ENCODE measurements around the gene COLEC12.

Gene COLEC12

DNA sequence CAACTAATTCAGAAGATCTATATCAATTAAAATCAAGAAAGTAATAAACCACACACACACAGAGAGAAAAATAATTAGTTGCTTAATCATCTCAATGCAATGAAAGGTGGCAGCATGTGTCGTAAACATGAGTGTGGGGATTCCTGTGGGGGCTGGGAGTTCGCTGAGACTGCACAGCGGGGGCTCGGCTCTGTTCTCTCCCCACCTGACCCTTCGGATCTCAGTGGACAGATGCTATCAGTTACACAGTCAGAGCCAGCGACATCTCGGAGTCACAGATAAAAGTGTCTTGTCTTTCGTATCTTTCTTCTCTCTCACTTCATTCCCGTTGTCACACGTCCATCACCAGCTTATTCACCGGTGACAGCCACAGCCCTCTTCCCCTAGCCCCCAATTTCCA lies 37.1 kb downstream of the COLEC12 start:
- no peak overlapping the region for H3K27ac ChIP-seq (ENCODE audit: low read depth, low read length)
- H3K9ac ChIP-seq (ENCODE audit: low read length) = no peak overlapping the region
- H3K4me3 ChIP-seq (ENCODE audit: low read length) = no peak overlapping the region
- H3K4me1 ChIP-seq (ENCODE audit: control insufficient read depth, insufficient read depth, low read length) = peaks cover 3% of the 10 kb centered on the region
- H3K27me3 ChIP-seq (ENCODE audit: control insufficient read depth, insufficient read depth, low read length) = no peaks in the 10 kb centered on the region
- H3K36me3 ChIP-seq (ENCODE audit: control insufficient read depth, insufficient read depth, low read length) = no peaks in the 10 kb centered on the region

DNA sequence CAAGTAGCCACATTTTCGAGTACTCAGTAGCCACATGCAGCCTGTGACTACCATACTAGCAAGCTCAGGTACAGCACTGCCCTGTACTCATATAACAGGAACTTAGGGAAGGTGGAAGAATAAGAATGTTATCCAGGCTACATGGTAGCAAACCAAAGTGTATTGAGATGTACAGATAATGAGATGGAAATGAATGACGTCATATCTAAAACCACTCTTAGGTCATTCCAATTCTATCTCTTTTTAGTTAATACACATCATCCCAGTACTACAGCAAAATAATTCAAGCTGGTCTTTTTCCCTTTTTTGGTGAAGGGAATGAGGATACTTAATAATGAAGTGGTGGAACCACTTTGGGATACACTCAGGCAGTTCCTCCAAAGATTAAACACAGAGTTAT lies 38.7 kb downstream of the COLEC12 start:
- peaks cover 17% of the 10 kb centered on the region for H3K4me1 ChIP-seq (ENCODE audit: control insufficient read depth, insufficient read depth, low read length)
- H3K27ac ChIP-seq (ENCODE audit: low read depth, low read length) = no peak overlapping the region
- no peaks in the 10 kb centered on the region for H3K27me3 ChIP-seq (ENCODE audit: control insufficient read depth, insufficient read depth, low read length)
- H3K4me3 ChIP-seq (ENCODE audit: low read length) = no peak overlapping the region
- no peak overlapping the region for H3K9ac ChIP-seq (ENCODE audit: low read length)
- H3K36me3 ChIP-seq (ENCODE audit: control insufficient read depth, insufficient read depth, low read length) = no peaks in the 10 kb centered on the region

DNA sequence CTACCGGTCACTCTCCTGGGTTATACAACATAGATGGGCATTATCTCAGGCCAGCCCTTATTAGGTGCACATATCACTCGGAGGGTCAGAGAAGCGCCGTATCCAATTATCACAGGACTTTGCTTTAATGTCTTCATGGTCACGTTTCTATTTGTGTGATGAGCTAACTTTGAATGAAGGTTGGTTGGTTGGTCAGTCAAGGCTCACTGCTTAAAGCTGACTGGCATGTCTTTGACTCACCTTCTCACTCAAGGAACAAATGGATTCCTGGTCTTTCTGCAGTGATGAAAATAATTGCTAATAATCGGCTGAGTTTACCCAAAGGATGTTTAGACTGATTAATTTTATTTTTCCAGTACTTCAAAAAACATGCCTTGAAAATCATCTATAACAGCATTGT lies 39.7 kb downstream of the COLEC12 start:
- H3K4me1 ChIP-seq (ENCODE audit: control insufficient read depth, insufficient read depth, low read length) = peaks cover 18% of the 10 kb centered on the region
- no peak overlapping the region for H3K4me3 ChIP-seq (ENCODE audit: low read length)
- no peak overlapping the region for H3K9ac ChIP-seq (ENCODE audit: low read length)
- H3K36me3 ChIP-seq (ENCODE audit: control insufficient read depth, insufficient read depth, low read length) = no peaks in the 10 kb centered on the region
- no peaks in the 10 kb centered on the region for H3K27me3 ChIP-seq (ENCODE audit: control insufficient read depth, insufficient read depth, low read length)
- no peak overlapping the region for H3K27ac ChIP-seq (ENCODE audit: low read depth, low read length)

DNA sequence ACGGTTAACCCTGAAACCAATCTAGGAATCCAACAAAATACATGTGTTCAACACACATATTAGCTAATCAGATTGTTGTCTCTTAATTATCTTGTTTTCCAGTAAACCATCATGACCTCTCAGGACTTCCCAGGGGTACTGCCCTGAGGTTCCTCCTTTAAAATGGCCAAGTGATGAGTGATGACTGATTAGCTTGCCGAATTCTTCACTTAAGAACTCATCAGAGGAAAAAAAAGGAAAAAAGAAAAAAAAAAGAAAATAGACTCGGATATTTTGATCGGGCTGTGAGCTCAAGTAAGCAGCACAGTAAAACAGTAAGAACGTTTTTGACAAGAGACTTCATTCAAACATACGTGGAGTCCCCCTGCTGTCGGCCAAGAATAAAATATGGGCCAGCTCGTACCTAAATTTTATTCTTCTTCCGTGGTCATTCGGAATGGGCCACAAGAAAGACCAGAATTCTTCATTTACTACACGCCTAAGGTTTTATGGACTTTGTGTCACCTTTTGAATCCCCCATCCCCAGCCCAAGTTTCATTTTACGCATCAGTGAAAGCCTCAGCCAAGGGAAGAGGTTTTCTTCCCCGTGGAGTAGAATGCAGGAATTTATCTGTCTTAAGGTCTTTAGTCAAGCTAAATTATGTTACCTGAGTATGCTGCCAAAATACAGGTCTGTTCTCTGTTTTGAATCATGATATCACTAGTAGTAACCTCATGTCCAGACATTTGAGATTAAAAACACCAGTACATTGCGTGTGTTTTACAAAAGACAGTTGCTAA lies 40.5 kb downstream of the COLEC12 start:
- H3K4me1 ChIP-seq (ENCODE audit: control insufficient read depth, insufficient read depth, low read length) = peaks cover 18% of the 10 kb centered on the region
- H3K36me3 ChIP-seq (ENCODE audit: control insufficient read depth, insufficient read depth, low read length) = no peaks in the 10 kb centered on the region
- H3K27me3 ChIP-seq (ENCODE audit: control insufficient read depth, insufficient read depth, low read length) = no peaks in the 10 kb centered on the region
- no peak overlapping the region for H3K27ac ChIP-seq (ENCODE audit: low read depth, low read length)
- no peak overlapping the region for H3K9ac ChIP-seq (ENCODE audit: low read length)
- no peak overlapping the region for H3K4me3 ChIP-seq (ENCODE audit: low read length)

DNA sequence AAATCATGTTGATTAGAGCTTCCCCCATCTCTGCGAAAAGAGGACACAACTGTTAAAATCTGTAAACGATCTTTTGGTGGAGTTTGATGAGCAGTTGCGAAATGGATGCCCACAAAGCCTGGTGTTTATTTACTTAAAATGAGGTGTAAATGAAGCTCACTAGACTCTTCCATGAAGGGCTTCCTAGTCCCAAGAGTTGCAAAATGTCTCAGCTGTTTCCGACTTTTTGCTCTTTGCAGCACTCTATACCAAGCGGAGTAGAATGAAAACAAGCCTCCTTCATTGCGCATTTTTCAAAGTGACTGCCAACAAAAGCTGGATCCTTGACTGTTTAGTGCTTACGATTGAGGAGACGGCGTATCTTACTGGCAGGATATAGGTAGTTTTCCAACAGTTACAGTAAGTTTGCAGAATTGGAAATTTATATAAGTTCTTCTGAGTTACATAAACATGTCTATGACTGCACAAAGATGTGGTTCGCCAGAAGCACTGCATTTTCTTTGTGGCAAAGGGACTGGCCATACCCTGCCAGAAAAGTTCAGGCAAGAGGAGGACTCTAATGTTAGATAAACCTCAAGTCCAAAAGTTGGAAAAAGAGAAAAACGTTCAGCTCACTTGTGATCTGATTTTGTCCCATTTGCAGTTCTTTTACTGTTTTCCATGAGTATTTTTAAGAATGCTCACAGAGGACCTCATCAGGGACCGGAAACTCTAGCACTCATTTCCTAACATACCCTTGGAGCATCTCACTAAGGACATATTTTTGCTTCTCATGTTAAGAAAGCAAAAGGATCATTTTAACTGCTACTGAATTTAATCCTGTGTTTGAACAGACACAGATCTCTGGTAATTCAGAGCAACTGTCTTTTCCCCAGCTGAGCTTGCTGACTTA lies 42.7 kb downstream of the COLEC12 start:
- H3K9ac ChIP-seq (ENCODE audit: low read length) = no peak overlapping the region
- no peaks in the 10 kb centered on the region for H3K27me3 ChIP-seq (ENCODE audit: control insufficient read depth, insufficient read depth, low read length)
- peaks cover 17% of the 10 kb centered on the region for H3K4me1 ChIP-seq (ENCODE audit: control insufficient read depth, insufficient read depth, low read length)
- no peaks in the 10 kb centered on the region for H3K36me3 ChIP-seq (ENCODE audit: control insufficient read depth, insufficient read depth, low read length)
- no peak overlapping the region for H3K4me3 ChIP-seq (ENCODE audit: low read length)
- H3K27ac ChIP-seq (ENCODE audit: low read depth, low read length) = peak overlapping the region; percentile 77

DNA sequence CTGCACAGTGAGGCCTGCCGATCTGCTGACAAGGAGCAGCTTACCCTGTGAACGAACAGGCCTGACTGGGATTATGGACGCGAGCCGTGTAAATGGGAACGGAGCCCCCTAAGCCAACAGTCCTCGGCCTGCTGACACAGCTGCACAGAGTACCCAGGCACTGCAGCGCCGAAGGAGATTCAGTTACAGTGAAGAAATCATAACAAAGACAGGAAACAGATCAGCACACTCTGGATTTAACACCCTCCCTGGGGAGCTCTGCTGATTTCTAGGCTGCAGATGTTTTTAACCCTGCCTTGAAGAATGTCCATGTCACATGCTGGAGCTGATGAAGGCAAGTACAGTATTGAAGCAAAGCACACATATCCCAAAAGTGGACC lies 43.4 kb downstream of the COLEC12 start:
- peaks cover 17% of the 10 kb centered on the region for H3K4me1 ChIP-seq (ENCODE audit: control insufficient read depth, insufficient read depth, low read length)
- peak overlapping the region; percentile 22 for H3K4me3 ChIP-seq (ENCODE audit: low read length)
- no peaks in the 10 kb centered on the region for H3K27me3 ChIP-seq (ENCODE audit: control insufficient read depth, insufficient read depth, low read length)
- no peak overlapping the region for H3K9ac ChIP-seq (ENCODE audit: low read length)
- H3K27ac ChIP-seq (ENCODE audit: low read depth, low read length) = peak overlapping the region; percentile 77
- no peaks in the 10 kb centered on the region for H3K36me3 ChIP-seq (ENCODE audit: control insufficient read depth, insufficient read depth, low read length)

DNA sequence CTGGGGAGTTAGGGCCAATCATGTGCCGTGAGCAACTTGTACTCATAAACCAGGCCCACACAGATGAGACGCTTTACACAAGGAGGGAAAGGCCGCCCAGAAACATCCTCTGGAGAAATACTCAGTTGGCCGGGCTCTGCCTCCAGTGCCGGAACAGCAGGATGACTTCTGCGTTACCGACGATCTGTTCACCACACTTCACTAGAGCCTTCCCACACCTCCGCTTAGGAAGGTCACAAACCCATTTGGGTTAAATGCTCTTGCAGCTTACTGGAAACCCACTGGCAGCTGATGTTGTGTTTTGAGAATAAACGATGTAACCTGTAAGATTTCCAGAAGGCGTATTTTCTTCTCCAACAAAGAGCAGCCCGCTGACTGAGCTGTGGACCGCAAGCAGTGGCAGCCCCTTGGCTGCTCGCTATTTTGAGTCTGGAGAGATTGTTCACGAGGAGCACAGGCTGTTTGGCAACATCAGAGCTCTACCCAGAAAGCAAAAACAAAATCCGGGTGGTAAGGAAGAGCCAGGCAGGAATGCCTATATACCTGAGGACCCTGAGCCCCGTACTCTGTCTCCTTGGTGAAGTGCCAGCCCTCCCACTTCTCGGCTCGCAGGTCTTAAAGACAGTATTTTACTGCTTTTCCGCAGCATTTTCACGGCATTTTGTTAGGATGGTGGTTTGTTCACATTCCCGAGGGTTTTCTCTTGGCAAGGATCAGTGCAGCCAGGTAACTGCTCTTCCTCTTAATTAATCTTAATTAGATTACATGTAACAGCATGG lies 44.0 kb downstream of the COLEC12 start:
- H3K4me3 ChIP-seq (ENCODE audit: low read length) = peak overlapping the region; percentile 22
- no peaks in the 10 kb centered on the region for H3K36me3 ChIP-seq (ENCODE audit: control insufficient read depth, insufficient read depth, low read length)
- H3K9ac ChIP-seq (ENCODE audit: low read length) = no peak overlapping the region
- no peaks in the 10 kb centered on the region for H3K27me3 ChIP-seq (ENCODE audit: control insufficient read depth, insufficient read depth, low read length)
- peak overlapping the region; percentile 77 for H3K27ac ChIP-seq (ENCODE audit: low read depth, low read length)
- peaks cover 17% of the 10 kb centered on the region for H3K4me1 ChIP-seq (ENCODE audit: control insufficient read depth, insufficient read depth, low read length)

DNA sequence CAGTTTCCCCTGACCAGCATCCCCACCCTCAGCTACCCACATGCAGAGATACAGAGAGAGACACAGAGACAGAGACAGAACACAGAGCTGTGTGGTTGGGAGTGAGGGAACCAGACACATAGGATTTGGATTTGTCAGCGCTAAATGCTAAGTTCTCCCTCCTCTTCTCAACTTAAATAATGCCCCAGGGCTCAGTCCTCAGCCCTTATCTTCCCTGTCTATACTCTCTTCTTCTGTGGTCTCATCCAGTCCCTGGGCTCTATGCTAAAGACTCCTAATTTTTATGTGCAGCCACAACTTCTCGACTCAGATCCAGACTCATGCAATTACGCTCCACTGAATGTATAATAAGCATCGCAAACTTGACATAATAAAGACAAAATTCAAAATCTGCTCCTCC lies 47.1 kb downstream of the COLEC12 start:
- Histone ChIP-seq H3K36me3 (ENCODE audit: control insufficient read depth, insufficient read depth, low read length) (no peaks in the 10 kb centered on the region), H3K9ac (ENCODE audit: low read length) (no peak overlapping the region), H3K4me1 (ENCODE audit: control insufficient read depth, insufficient read depth, low read length) (peaks cover 16% of the 10 kb centered on the region), H3K27ac (ENCODE audit: low read depth, low read length) (no peak overlapping the region), H3K4me3 (ENCODE audit: low read length) (no peak overlapping the region), H3K27me3 (ENCODE audit: control insufficient read depth, insufficient read depth, low read length) (no peaks in the 10 kb centered on the region)

DNA sequence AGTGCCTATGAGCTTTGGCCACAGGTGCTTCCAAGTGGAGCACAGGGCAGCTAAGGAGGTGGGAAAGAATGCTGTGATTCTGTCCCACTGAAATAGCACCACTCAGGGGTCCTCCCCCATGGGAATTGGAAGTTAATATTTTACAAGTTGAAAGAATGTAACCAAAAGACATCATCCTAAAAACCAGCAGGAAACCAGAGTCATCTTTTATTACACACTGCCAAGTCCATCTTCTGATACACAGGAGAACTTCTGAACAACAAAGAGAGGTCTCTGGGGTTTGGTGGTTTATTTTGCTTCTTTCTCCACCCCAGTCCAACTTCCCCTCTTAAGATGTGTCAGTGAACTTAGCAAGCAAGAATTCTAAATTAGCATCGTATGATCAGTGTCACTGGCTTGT lies 47.7 kb downstream of the COLEC12 start:
- Histone ChIP-seq H3K27ac (ENCODE audit: low read depth, low read length) (no peak overlapping the region), H3K36me3 (ENCODE audit: control insufficient read depth, insufficient read depth, low read length) (no peaks in the 10 kb centered on the region)

DNA sequence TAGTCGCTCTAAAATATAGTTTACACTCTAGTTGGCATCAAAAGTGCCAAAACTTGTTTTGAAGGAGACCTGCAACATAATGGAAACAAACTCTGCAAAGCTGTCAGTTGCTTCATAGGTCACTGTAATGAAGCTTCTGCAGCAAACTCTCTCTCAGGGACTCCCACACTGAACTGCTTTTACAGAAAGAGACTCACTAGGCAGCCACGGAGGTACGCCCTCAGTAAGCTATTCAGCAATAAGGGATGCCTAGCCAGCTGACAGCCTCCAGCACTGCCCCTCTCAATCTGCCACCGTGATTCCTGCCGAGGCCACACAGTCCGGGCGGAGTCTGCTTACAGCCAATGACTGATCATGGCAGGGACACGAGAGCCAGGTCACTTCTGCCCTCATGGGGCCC lies 51.1 kb downstream of the COLEC12 start:
- H3K36me3 ChIP-seq (ENCODE audit: control insufficient read depth, insufficient read depth, low read length) = no peaks in the 10 kb centered on the region
- H3K27me3 ChIP-seq (ENCODE audit: control insufficient read depth, insufficient read depth, low read length) = no peaks in the 10 kb centered on the region
- no peak overlapping the region for H3K4me3 ChIP-seq (ENCODE audit: low read length)
- no peak overlapping the region for H3K27ac ChIP-seq (ENCODE audit: low read depth, low read length)
- peaks cover 2% of the 10 kb centered on the region for H3K4me1 ChIP-seq (ENCODE audit: control insufficient read depth, insufficient read depth, low read length)
- no peak overlapping the region for H3K9ac ChIP-seq (ENCODE audit: low read length)

More for the DNA sequence above, 47.7 kb downstream of the COLEC12 start:
- H3K27me3 ChIP-seq (ENCODE audit: control insufficient read depth, insufficient read depth, low read length) = no peaks in the 10 kb centered on the region
- H3K9ac ChIP-seq (ENCODE audit: low read length) = no peak overlapping the region
- H3K4me3 ChIP-seq (ENCODE audit: low read length) = no peak overlapping the region
- peaks cover 12% of the 10 kb centered on the region for H3K4me1 ChIP-seq (ENCODE audit: control insufficient read depth, insufficient read depth, low read length)

DNA sequence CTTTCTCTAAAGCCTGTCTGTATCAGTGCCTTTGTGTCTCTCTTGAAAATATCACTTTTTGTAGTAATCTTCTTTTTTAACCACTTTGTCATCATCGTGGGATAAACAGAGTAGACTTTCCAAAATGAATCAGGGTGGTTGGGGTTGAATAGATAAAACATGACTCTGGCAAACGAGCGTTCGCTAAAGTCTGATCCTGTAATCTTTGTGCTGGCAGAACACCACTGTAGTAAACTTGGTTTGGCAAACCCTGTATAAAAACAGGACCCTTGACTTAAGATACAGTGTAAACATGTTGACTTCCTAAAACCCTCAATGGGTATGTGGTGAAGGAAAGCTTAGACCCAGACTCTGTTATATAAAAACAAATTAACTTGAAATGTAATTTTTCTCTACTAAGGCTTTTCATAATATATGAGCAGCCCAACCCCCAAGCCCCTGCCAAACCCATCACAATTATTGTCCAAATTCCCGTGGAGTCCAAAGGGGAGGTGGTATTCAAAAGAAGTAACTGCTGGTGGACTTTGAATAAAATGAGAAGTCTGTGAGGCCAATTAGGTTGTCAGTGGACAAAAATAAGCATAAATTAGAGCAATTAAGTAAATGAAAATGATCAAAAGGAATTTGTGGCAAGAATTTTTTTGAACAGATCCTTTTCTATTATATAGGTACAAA lies 52.2 kb downstream of the COLEC12 start:
- H3K36me3 ChIP-seq (ENCODE audit: control insufficient read depth, insufficient read depth, low read length) = no peaks in the 10 kb centered on the region
- H3K27ac ChIP-seq (ENCODE audit: low read depth, low read length) = no peak overlapping the region
- no peak overlapping the region for H3K4me3 ChIP-seq (ENCODE audit: low read length)
- H3K27me3 ChIP-seq (ENCODE audit: control insufficient read depth, insufficient read depth, low read length) = no peaks in the 10 kb centered on the region
- peaks cover 2% of the 10 kb centered on the region for H3K4me1 ChIP-seq (ENCODE audit: control insufficient read depth, insufficient read depth, low read length)
- no peak overlapping the region for H3K9ac ChIP-seq (ENCODE audit: low read length)

Data from rectal smooth muscle tissue (tissue), 1 donor.